NB4 (cell line): ENCODE measurements around the gene SH3PXD2A.

Experiments used
- MYC ChIP-seq: IDR thresholded peaks from 2 replicates; pipeline ENCODE4 v1.6.1; 2011; ENCODE audit warnings: low read depth, low read length
- POLR2A ChIP-seq: IDR thresholded peaks from 2 replicates; pipeline ENCODE4 v1.6.1; 2011; ENCODE audit warnings: mild to moderate bottlenecking; ENCODE audit not compliant: insufficient read length; ENCODE audit errors: extremely low read depth
- TF ChIP-seq, protein P1 (sequence below): IDR thresholded peaks from one replicate; pipeline ENCODE4 v1.5.1; 2012; ENCODE audit warnings: low read depth, low read length

DNA sequence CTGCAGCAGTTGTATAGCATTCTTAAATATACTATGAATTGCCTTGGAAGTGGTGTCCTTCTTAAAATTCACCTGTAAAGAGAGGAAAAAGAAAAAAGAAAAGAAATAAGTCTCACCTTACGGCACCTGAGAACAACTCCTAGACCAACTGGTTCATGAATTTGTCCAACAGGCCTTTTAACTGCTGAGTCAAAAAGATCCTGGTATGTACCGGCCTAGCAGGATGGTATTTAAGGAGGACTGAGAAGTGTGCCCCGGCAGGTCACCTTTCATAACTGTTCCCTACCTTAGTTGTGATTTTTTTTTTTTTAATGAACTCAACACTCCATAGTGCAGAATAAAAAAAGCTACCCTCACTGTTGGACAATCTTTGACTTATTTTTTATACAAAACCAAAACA, 36.8 kb upstream of the SH3PXD2A start:
- TF ChIP-seq, protein P1, sequence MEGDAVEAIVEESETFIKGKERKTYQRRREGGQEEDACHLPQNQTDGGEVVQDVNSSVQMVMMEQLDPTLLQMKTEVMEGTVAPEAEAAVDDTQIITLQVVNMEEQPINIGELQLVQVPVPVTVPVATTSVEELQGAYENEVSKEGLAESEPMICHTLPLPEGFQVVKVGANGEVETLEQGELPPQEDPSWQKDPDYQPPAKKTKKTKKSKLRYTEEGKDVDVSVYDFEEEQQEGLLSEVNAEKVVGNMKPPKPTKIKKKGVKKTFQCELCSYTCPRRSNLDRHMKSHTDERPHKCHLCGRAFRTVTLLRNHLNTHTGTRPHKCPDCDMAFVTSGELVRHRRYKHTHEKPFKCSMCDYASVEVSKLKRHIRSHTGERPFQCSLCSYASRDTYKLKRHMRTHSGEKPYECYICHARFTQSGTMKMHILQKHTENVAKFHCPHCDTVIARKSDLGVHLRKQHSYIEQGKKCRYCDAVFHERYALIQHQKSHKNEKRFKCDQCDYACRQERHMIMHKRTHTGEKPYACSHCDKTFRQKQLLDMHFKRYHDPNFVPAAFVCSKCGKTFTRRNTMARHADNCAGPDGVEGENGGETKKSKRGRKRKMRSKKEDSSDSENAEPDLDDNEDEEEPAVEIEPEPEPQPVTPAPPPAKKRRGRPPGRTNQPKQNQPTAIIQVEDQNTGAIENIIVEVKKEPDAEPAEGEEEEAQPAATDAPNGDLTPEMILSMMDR = no peak
- TF ChIP-seq POLR2A (no peak), MYC (no peak)
